TTC549 (cell line): Measurements from ENCODE around the gene YAP1.

Experiments
- FAIRE-seq: peaks from 2 replicates; lab custom pipeline; 2012; peaks lifted over from hg19 to GRCh38; lab: Jason Lieb, UNC

Gene YAP1

DNA sequence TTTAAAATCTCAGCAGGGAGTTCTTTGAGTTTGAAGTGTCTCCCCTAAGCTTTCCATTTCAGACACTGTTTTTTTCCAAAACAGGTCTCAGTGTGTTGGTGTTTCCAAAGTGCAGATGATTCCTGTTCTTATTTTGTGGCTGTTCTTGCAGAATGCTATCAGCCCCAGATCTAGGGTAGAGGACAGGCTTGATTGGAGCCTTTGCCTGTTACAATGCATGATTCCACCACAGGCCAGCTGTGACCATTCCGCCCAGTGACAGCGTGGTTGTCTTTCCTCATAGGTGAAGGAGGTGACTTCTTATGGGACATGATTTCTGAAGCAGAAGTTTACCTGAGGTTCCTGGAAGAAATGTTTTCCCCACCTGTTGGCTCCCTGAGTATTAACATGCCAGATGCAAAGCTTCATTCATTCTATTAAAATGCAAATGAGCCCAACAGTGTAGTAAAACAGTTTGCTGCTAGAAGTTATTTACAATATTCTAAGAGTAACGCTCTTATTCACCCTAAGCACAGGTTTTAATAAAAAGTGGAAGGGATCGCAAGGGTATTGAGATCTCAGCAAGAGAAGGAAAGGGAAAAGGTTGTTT is 170.1 kb downstream of the YAP1 start:
- no peak for FAIRE-seq
